Cerebellar cortex (tissue), 1 donor: ENCODE data around the gene NCOR1.
"Not testable (repeated sequence)": the region's sequence is repeated elsewhere in the genome, so short reads cannot be mapped to it uniquely, and the experiment has no call there.

ENCODE experiments used
- DNase-seq: peaks from one replicate; pipeline ENCODE4 v3.0.0-alpha.2; 2015; ENCODE audit warnings: low spot score

NCOR1 gene

GRCh38 chr17:16148596-16148995 is 66.7 kb downstream of the NCOR1 start:
- no peak for DNase-seq

GRCh38 chr17:16145319-16145890 is 69.9 kb downstream of the NCOR1 start:
- DNase-seq, result not testable (repeated sequence)

GRCh38 chr17:16141685-16142084 is 73.6 kb downstream of the NCOR1 start:
- no peak for DNase-seq

GRCh38 chr17:16140854-16141253 is 74.5 kb downstream of the NCOR1 start:
- no peak for DNase-seq

GRCh38 chr17:16135461-16135860 is 79.9 kb downstream of the NCOR1 start:
- no peak for DNase-seq

GRCh38 chr17:16131593-16131992 is 83.7 kb downstream of the NCOR1 start:
- DNase-seq, result no peak

GRCh38 chr17:16129441-16130205 is 85.7 kb downstream of the NCOR1 start:
- DNase-seq, result no peak

GRCh38 chr17:16123531-16123930 is 91.8 kb downstream of the NCOR1 start:
- no peak for DNase-seq

GRCh38 chr17:16122697-16123434 is 92.5 kb downstream of the NCOR1 start:
- no peak for DNase-seq

- DNase-seq, result no peak
Measured at GRCh38 chr17:16121915-16122314, 93.4 kb downstream of the NCOR1 start.

- DNase-seq, result no peak
Measured at GRCh38 chr17:16120937-16121336, 94.4 kb downstream of the NCOR1 start.

- no peak for DNase-seq
Measured at GRCh38 chr17:16117149-16117548, 98.2 kb downstream of the NCOR1 start.

- DNase-seq, result not testable (repeated sequence)
Measured at GRCh38 chr17:16115077-16115698, 100.1 kb downstream of the NCOR1 start.

GRCh38 chr17:16108871-16109270 is 106.5 kb downstream of the NCOR1 start:
- no peak for DNase-seq

- no peak for DNase-seq
Measured at GRCh38 chr17:16108386-16108785, 106.9 kb downstream of the NCOR1 start.

GRCh38 chr17:16107165-16107770 is 108.1 kb downstream of the NCOR1 start:
- DNase-seq, result no peak

- no peak for DNase-seq
Measured at GRCh38 chr17:16106161-16106891, 109.0 kb downstream of the NCOR1 start.

GRCh38 chr17:16104189-16104588 is 111.1 kb downstream of the NCOR1 start:
- no peak for DNase-seq

- DNase-seq, result no peak
Measured at GRCh38 chr17:16101440-16101839, 113.9 kb downstream of the NCOR1 start.

- DNase-seq, result no peak
Measured at GRCh38 chr17:16100737-16101400, 114.5 kb downstream of the NCOR1 start.

- no peak for DNase-seq
Measured at GRCh38 chr17:16091773-16092172, 123.6 kb downstream of the NCOR1 start.
